ENCODE results near the gene ADRB2. TPM values are rescaled to one million over a fixed set of nuclear protein-coding genes. Genes with fewer than 3 reads are reported as not detected.

Gene ADRB2
- total RNA-seq, 1 donor from 2014 or later: 3.2 TPM

- Mint-ChIP-seq H3K27me3 (no peaks in the 10 kb centered on the region), H3K27ac (no peak overlapping the region)
Measured at GRCh38 chr5:148846930-148847329, 20.5 kb downstream of the ADRB2 start.

GRCh38 chr5:148847456-148847855, 21.0 kb downstream of the ADRB2 start:
- no peak for ATAC-seq (ENCODE audit: low read depth)

More at GRCh38 chr5:148846930-148847329, 20.5 kb downstream of the ADRB2 start:
- Mint-ChIP-seq H3K4me1 (peaks cover 23% of the 10 kb centered on the region), H3K4me3 (no peak overlapping the region), H3K9me3 (peaks cover 2% of the 10 kb centered on the region), H3K36me3 (ENCODE audit: low read depth) (peaks cover 10% of the 10 kb centered on the region)
- no peak for DNase-seq
- no peak for ATAC-seq (ENCODE audit: low read depth)
- ChIA-PET POLR2A (interaction anchor here (0.7 kb wide), 1 partner anchor 23 kb away, joined by 3 read pairs; no protein-coding TSS in a partner anchor), CTCF (interaction anchor here (1.5 kb wide), 1 partner anchor 111 kb away, joined by 4 read pairs; no protein-coding TSS in a partner anchor)
- TF ChIP-seq CTCF (IDR thresholded peaks at IDR 0.05): no peak
- intact Hi-C loops (cut with micrococcal nuclease): no loop called here

GRCh38 chr5:148848393-148849031, 22.1 kb downstream of the ADRB2 start:
- Mint-ChIP-seq H3K4me1 (peaks cover 23% of the 10 kb centered on the region), H3K27ac (peak overlapping the region; percentile 65), H3K27me3 (no peaks in the 10 kb centered on the region), H3K36me3 (ENCODE audit: low read depth) (peaks cover 10% of the 10 kb centered on the region), H3K9me3 (peaks cover 2% of the 10 kb centered on the region), H3K4me3 (peak overlapping the region; percentile 33)
- CTCF ChIA-PET: interaction anchor here (1.5 kb wide), 1 partner anchor 109 kb away, joined by 4 read pairs; no protein-coding TSS in a partner anchor
- intact Hi-C loops (cut with micrococcal nuclease): loop anchor here (2.0 kb wide), 1 partner anchor 16 kb away; no protein-coding TSS in a partner anchor
- peak; percentile 31 for ATAC-seq (ENCODE audit: low read depth)
- POLR2A ChIA-PET: no interaction called here
- no peak for TF ChIP-seq CTCF (IDR thresholded peaks at IDR 0.05)
- no peak for DNase-seq

More at GRCh38 chr5:148847456-148847855, 21.0 kb downstream of the ADRB2 start:
- Mint-ChIP-seq H3K36me3 (ENCODE audit: low read depth) (peaks cover 10% of the 10 kb centered on the region), H3K27me3 (no peaks in the 10 kb centered on the region), H3K4me3 (no peak overlapping the region), H3K27ac (no peak overlapping the region), H3K4me1 (peaks cover 23% of the 10 kb centered on the region), H3K9me3 (peaks cover 2% of the 10 kb centered on the region)
- ChIA-PET POLR2A (interaction anchor here (0.7 kb wide), 1 partner anchor 24 kb away, joined by 3 read pairs; no protein-coding TSS in a partner anchor), CTCF (interaction anchor here (1.5 kb wide), 1 partner anchor 110 kb away, joined by 4 read pairs; no protein-coding TSS in a partner anchor)
- TF ChIP-seq CTCF (IDR thresholded peaks at IDR 0.05): no peak
- intact Hi-C loops (cut with micrococcal nuclease): no loop called here
- DNase-seq: no peak

GRCh38 chr5:148849461-148849860, 23.1 kb downstream of the ADRB2 start:
- POLR2A ChIA-PET: no interaction called here
- CTCF ChIA-PET: interaction anchor here (1.0 to 1.2 kb wide), 2 partner anchors 108 to 117 kb away, joined by 3 read pairs; no protein-coding TSS in a partner anchor
- H3K36me3 Mint-ChIP-seq (ENCODE audit: low read depth): peaks cover 10% of the 10 kb centered on the region
- H3K27me3 Mint-ChIP-seq: no peaks in the 10 kb centered on the region
- no peak for TF ChIP-seq CTCF (IDR thresholded peaks at IDR 0.05)
- no peak overlapping the region for H3K4me3 Mint-ChIP-seq
- peaks cover 25% of the 10 kb centered on the region for H3K4me1 Mint-ChIP-seq
- intact Hi-C loops (cut with micrococcal nuclease): loop anchor here (2.0 kb wide), 1 partner anchor 17 kb away; no protein-coding TSS in a partner anchor
- peaks cover 2% of the 10 kb centered on the region for H3K9me3 Mint-ChIP-seq
- H3K27ac Mint-ChIP-seq: no peak overlapping the region
- ATAC-seq (ENCODE audit: low read depth) (peak; percentile 81), DNase-seq (no peak)

GRCh38 chr5:148850836-148851235, 24.4 kb downstream of the ADRB2 start:
- Mint-ChIP-seq H3K27ac (no peak overlapping the region), H3K9me3 (peaks cover 2% of the 10 kb centered on the region), H3K4me3 (no peak overlapping the region), H3K36me3 (ENCODE audit: low read depth) (peaks cover 6% of the 10 kb centered on the region), H3K4me1 (peaks cover 23% of the 10 kb centered on the region), H3K27me3 (no peaks in the 10 kb centered on the region)
- ATAC-seq (ENCODE audit: low read depth) (no peak), DNase-seq (no peak)
- intact Hi-C loops (cut with micrococcal nuclease): no loop called here
- ChIA-PET POLR2A (no interaction called here), CTCF (no interaction called here)
- no peak for TF ChIP-seq CTCF (IDR thresholded peaks at IDR 0.05)

Data from activated B cell treated with CpG ODN at 0.5 μM for 24 hours (primary cell).